B cell (primary cell): ENCODE results near the gene FZD2. TPM values are rescaled to one million over a fixed set of nuclear protein-coding genes. Genes with fewer than 3 reads are reported as not detected.

Experiments used
- ATAC-seq: fragments of 200-7000 bp; cut with Tn5 transposase; one replicate; pipeline ENCODE4 v1.10.0; 2021; ENCODE audit warnings: low read depth, mild to moderate bottlenecking, moderate number of reproducible peaks, moderate library complexity
- CTCF ChIA-PET: fragments of 350-600 bp; sonication (Branson Sonifier 250); formaldehyde crosslinking; loops from one replicate; lab custom pipeline; 2021; ENCODE audit warnings: antibody characterized with exemption, inconsistent platforms; lab: Charles Lee
- POLR2A ChIA-PET: fragments of 350-600 bp; sonication (Branson Sonifier 250); formaldehyde crosslinking; loops from one replicate; lab custom pipeline; 2021; ENCODE audit warnings: antibody characterized with exemption; lab: Charles Lee
- DNase-seq: peaks from one replicate; pipeline ENCODE4 v3.0.0; 2013
- H2AFZ ChIP-seq: 2 replicates; pipeline ENCODE4 v1.6.1; 2012; ENCODE audit warnings: mild to moderate bottlenecking, low read depth, low read length; ENCODE audit not compliant: insufficient read depth, poor library complexity, severe bottlenecking
- H3K27ac ChIP-seq, 2 donors: 1 replicate in 1 of 2; 2 replicates in 1 of 2; pipeline ENCODE4 v1.5.1; 2012 to 2013; ENCODE audit warnings: low read length in 2 of 2, mild to moderate bottlenecking in 2 of 2, moderate library complexity in 1 of 2
- H3K27me3 ChIP-seq, 4 experiments: fragments of 200-600 bp in 1 of 4; sonication (generic) in 1 of 4; replicated peaks in 1 of 4; 1 replicate in 2 of 4; 2 replicates in 2 of 4; pipeline versions ENCODE4 v1.6.1 to v1.7.0; 2013 to 2016; ENCODE audit warnings: low read length in 3 of 4, mild to moderate bottlenecking in 2 of 4, mixed read lengths in 1 of 4, moderate library complexity in 1 of 4; ENCODE audit not compliant: insufficient read depth in 4 of 4, control insufficient read depth in 3 of 4; ENCODE audit errors: control extremely low read depth in 1 of 4
- H3K36me3 ChIP-seq, 2 experiments: replicated peaks in 1 of 2; 1 replicate in 1 of 2; 2 replicates in 1 of 2; pipeline versions ENCODE4 v1.6.1 to v1.7.1; 2013; ENCODE audit warnings: low read length in 1 of 2; ENCODE audit not compliant: insufficient read depth in 2 of 2, control insufficient read depth in 1 of 2; ENCODE audit errors: control extremely low read depth in 1 of 2, extremely low read depth in 1 of 2
- H3K4me1 ChIP-seq, 2 donors: fragments of 200-600 bp in 1 of 2; sonication (generic) in 1 of 2; 1 replicate in 1 of 2; 2 replicates in 1 of 2; pipeline versions ENCODE4 v1.5.1 to v1.6.1; 2013 to 2017; ENCODE audit warnings: low read length in 2 of 2; ENCODE audit not compliant: control insufficient read depth in 2 of 2, insufficient read depth in 2 of 2
- H3K4me2 ChIP-seq: replicated peaks from 2 replicates; pipeline ENCODE3; 2012; ENCODE audit warnings: mild to moderate bottlenecking, low read depth, low read length; ENCODE audit not compliant: poor library complexity, severe bottlenecking
- H3K4me3 ChIP-seq, 5 experiments: fragments of 200-600 bp in 1 of 5; sonication (generic) in 1 of 5; 1 replicate in 3 of 5; 2 replicates in 2 of 5; pipeline versions ENCODE4 v1.5.1 to v1.7.0; 2011 to 2016; ENCODE audit warnings: low read length in 4 of 5, mild to moderate bottlenecking in 4 of 5, low read depth in 2 of 5, control low read depth in 1 of 5, moderate library complexity in 1 of 5; ENCODE audit not compliant: insufficient read depth in 1 of 5; ENCODE audit errors: control extremely low read depth in 1 of 5, extremely low read depth in 1 of 5
- H3K79me2 ChIP-seq: fragments of 200-600 bp; sonication (generic); one replicate; pipeline ENCODE4 v1.6.0; 2016; ENCODE audit warnings: low read length; ENCODE audit not compliant: control insufficient read depth, insufficient read depth
- H3K9ac ChIP-seq: fragments of 200-600 bp; sonication (generic); 2 replicates; pipeline ENCODE4 v1.6.1; 2017; ENCODE audit warnings: mild to moderate bottlenecking, low read length, moderate library complexity
- H3K9me3 ChIP-seq, 3 donors: one replicate each; pipeline versions ENCODE4 v1.6.1 to v1.7.1; 2013; ENCODE audit warnings: low read length in 2 of 3; ENCODE audit not compliant: control insufficient read depth in 2 of 3, insufficient read depth in 1 of 3; ENCODE audit errors: control extremely low read depth in 1 of 3
- H4K20me1 ChIP-seq: 2 replicates; pipeline ENCODE4 v1.6.0; 2012; ENCODE audit warnings: mild to moderate bottlenecking, low read length; ENCODE audit not compliant: insufficient read depth, control insufficient read depth, poor library complexity, severe bottlenecking
- H3K27ac Mint-ChIP-seq: one replicate; pipeline ENCODE4 v1.8.0; 2021; ENCODE audit warnings: mixed read lengths
- H3K27me3 Mint-ChIP-seq: one replicate; pipeline ENCODE4 v1.8.0; 2021; ENCODE audit warnings: mixed read lengths
- H3K4me1 Mint-ChIP-seq: one replicate; pipeline ENCODE4 v1.8.0; 2021; ENCODE audit warnings: mixed read lengths
- H3K4me3 Mint-ChIP-seq: one replicate; pipeline ENCODE4 v1.8.0; 2021; ENCODE audit warnings: mixed read lengths
- H3K9me3 Mint-ChIP-seq: one replicate; pipeline ENCODE4 v1.8.0; 2022; ENCODE audit warnings: mixed read lengths; ENCODE audit not compliant: insufficient read depth
- EZH2 ChIP-seq: IDR thresholded peaks from 2 replicates; pipeline ENCODE4 v1.6.1; 2012; ENCODE audit warnings: borderline replicate concordance, low read depth, mild to moderate bottlenecking, moderate library complexity, low read length; ENCODE audit not compliant: insufficient read depth, poor library complexity, severe bottlenecking
- WGBS: methylation state at CpG from one replicate; pipeline ENCODE4 v1.1.5; 2013; ENCODE audit warnings: missing lambda C conversion rate; ENCODE audit not compliant: insufficient coverage; 5-methylcytosine and 5-hydroxymethylcytosine counted together
- intact Hi-C: fragments of 100-400 bp; cut with micrococcal nuclease; formaldehyde crosslinking; loops from one replicate; pipeline ENCODE4 v1.10.0; 2022
- polyA plus RNA-seq: library from polyadenylated mRNA; depleted of rRNA; stranded (reverse); fragments of >200 nt; gene quantifications from 2 replicates; pipeline ENCODE4 v1.2.3, GENCODE V29; 2012
- total RNA-seq, 2 donors: library from RNA; stranded (reverse); fragments of 120-200 nt in 1 of 2; gene quantifications; 1 replicate in 1 of 2; 2 replicates in 1 of 2; pipeline versions ENCODE4 v1.2.3 to v1.2.4, GENCODE V29; 2013 to 2022
- TF ChIP-seq, protein P1 (sequence below): fragments of 200-600 bp; IDR thresholded peaks from one replicate; pipeline ENCODE4 v1.8.0; 2022; ENCODE audit warnings: antibody characterized with exemption, mild to moderate bottlenecking

The FZD2 gene
- total and polyA plus RNA-seq, 2 donors (not counting 1 experiment from before 2014, with no cell fraction given) = 1.6 to 2.5 TPM

DNA sequence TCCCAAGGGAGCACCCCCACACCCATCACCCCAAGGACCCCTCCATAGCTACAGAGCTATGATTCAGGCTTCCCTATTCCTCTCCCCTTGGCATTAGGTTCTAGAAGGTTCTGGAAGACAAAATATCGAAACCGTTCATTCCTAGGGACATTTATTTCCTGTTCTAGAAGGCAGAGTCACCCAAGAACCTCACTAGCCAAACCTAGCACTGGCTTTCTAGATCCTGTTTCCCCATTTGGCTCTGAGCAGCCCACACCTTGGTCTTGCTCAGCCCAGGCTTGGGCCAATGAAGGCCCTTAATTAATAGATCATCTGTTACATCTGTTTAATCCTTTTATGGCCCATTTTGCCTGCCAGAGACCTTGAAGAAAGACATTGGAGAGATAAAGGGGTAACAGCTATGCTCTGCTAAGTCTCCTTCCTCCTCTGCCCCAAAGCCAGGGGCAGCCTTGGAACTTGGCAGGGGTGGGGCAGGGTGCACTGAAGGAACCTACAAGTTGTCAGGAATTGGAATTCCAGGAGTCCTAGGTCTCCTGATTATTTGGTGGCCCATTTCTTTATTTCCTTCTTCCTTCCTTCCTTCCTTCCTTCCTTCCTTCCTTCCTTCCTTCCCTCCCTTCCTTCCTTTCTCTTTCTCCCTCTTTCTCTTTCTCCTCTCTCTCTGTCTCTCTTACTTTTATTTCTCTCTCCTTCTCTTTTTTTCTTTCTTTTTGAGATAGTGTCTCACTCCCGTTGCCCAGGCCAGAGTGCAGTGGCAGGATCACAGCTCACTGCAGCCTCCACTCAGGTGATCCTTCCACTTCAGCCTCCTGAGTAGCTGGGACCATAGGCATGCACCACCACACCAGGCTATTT is 8.7 kb upstream of the FZD2 start:
- Mint-ChIP-seq H3K9me3 (no peaks in the 10 kb centered on the region), H3K4me3 (no peak overlapping the region), H3K27me3 (peaks cover 43% of the 10 kb centered on the region), H3K27ac (no peak overlapping the region), H3K4me1 (no peaks in the 10 kb centered on the region)
- Histone ChIP-seq H3K4me3 (no peak overlapping the region), H3K9ac (no peak overlapping the region), H3K4me1 (no peaks in the 10 kb centered on the region), H3K27me3 (peaks cover 0 to 19% (median 6%) of the 10 kb centered on the region in 4 experiments), H2AFZ (no peak overlapping the region), H3K36me3 (no peaks in the 10 kb centered on the region), H3K9me3 (peaks cover 0 to 12% (median 5%) of the 10 kb centered on the region in 3 donors), H3K27ac (no peak overlapping the region), H4K20me1 (no peaks in the 10 kb centered on the region), H3K4me2 (no peak overlapping the region), H3K79me2 (no peaks in the 10 kb centered on the region)
- DNase-seq (no peak), ATAC-seq (no peak)
- ChIA-PET CTCF (interaction anchor here (1.3 kb wide), 1 partner anchor 15 kb away, joined by 6 read pairs; no protein-coding TSS in a partner anchor), POLR2A (interaction anchor here (0.6 kb wide), 1 partner anchor 13 kb away, joined by 4 read pairs; no protein-coding TSS in a partner anchor)
- 81% methylated on average over 3 of the region's 3 CpGs for WGBS
- intact Hi-C loops = no loop called here
- TF ChIP-seq EZH2 = no peak
- TF ChIP-seq, protein P1, sequence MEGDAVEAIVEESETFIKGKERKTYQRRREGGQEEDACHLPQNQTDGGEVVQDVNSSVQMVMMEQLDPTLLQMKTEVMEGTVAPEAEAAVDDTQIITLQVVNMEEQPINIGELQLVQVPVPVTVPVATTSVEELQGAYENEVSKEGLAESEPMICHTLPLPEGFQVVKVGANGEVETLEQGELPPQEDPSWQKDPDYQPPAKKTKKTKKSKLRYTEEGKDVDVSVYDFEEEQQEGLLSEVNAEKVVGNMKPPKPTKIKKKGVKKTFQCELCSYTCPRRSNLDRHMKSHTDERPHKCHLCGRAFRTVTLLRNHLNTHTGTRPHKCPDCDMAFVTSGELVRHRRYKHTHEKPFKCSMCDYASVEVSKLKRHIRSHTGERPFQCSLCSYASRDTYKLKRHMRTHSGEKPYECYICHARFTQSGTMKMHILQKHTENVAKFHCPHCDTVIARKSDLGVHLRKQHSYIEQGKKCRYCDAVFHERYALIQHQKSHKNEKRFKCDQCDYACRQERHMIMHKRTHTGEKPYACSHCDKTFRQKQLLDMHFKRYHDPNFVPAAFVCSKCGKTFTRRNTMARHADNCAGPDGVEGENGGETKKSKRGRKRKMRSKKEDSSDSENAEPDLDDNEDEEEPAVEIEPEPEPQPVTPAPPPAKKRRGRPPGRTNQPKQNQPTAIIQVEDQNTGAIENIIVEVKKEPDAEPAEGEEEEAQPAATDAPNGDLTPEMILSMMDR = no peak

DNA sequence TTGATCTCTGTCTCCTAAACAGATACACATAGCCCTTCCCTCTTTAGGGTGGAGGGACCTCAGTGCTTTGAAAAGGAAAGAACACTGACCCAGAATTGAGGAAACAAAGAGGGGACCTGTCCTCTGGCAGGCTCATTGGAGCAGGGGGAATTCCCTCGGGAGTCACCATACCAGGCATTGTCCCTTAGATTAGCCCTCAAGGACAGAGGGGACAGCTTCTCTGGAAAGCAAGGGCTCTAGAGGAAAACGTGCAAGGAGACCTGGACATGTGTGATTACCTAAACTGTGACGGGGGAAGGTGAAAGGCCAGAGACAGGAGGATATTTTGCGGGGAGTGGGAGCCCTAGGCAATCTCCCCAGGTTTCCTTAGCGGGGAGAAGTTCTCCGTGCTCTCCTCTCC is 7.6 kb upstream of the FZD2 start:
- no peaks in the 10 kb centered on the region for H3K4me1 ChIP-seq
- no peak overlapping the region for H3K9ac ChIP-seq
- Mint-ChIP-seq H3K27ac (no peak overlapping the region), H3K4me1 (no peaks in the 10 kb centered on the region), H3K27me3 (peaks cover 40% of the 10 kb centered on the region), H3K9me3 (no peaks in the 10 kb centered on the region), H3K4me3 (no peak overlapping the region)
- no peak overlapping the region for H2AFZ ChIP-seq
- H3K79me2 ChIP-seq = no peaks in the 10 kb centered on the region
- intact Hi-C loops = no loop called here
- no peak overlapping the region for H3K4me2 ChIP-seq
- TF ChIP-seq, protein P1 = no peak
- no peak for TF ChIP-seq EZH2
- CTCF ChIA-PET = no interaction called here
- POLR2A ChIA-PET = no interaction called here
- no peak for ATAC-seq
- H3K36me3 ChIP-seq = no peaks in the 10 kb centered on the region
- H3K4me3 ChIP-seq = no peak overlapping the region
- peaks cover 0 to 19% (median 4%) of the 10 kb centered on the region in 4 experiments for H3K27me3 ChIP-seq
- H3K27ac ChIP-seq = no peak overlapping the region
- peaks cover 0 to 12% (median 5%) of the 10 kb centered on the region in 3 donors for H3K9me3 ChIP-seq
- H4K20me1 ChIP-seq = no peaks in the 10 kb centered on the region
- DNase-seq = no peak
- whole genome bisulfite sequencing = 87% methylated on average over 5 of the region's 6 CpGs
